HG03095 (cell line): ENCODE results near the gene BRIX1.
"Not testable (repeated sequence)": the region's sequence is repeated elsewhere in the genome, so short reads cannot be mapped to it uniquely, and the experiment has no call there.

Experiments
- ATAC-seq: cut with Tn5 transposase; IDR thresholded peaks from one replicate; pipeline ENCODE4 v1.9.1; 2021; ENCODE audit warnings: moderate library complexity; ENCODE audit not compliant: unreplicated experiment

Gene BRIX1

DNA sequence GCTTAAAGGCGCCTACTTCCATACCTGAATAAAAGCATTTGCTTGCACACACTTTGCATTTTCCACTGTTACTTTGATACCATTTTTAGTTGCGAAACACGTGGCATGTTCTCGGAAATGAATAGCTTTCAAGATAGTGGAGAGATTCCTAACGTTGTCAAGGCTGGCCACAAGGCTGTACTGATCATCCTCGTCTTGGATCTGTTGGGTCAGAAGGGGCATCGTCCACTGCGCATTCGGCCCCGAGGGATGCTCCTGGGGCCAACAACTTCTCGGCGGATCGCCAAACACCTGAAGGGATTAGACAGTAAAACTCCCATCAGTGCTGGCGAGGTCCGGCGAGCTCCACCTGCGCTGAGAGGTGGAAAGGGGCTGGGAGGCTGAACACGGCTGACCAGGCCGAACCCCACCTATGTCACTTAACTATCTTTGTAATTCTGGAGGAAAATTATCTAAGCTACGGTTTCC is 806 bp upstream of the BRIX1 start:
- peak; percentile 9 for ATAC-seq

- peak; percentile 11 for ATAC-seq
These were observed 313 bp downstream of the BRIX1 start for GRCh38 chr5:34915856-34916192.

DNA sequence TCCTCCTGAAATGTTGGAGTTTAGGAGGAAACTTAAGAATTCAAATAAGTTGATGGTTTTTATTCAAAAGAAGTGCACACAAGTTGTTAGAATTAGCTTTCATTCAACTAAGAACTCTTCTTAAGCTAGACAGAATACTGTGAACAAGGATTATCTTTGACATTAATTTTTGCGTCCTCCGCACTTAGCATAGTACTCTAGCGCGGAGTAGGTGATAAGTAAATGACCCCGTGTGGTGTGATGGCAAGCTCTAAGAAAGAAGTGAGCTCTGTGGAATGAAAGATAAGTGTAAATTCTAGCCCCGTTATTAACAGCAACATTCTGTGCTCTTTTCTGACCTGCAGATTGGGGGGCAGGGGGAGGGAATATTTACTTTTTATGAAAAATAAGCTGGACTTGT is 1.0 kb downstream of the BRIX1 start:
- ATAC-seq = no peak

DNA sequence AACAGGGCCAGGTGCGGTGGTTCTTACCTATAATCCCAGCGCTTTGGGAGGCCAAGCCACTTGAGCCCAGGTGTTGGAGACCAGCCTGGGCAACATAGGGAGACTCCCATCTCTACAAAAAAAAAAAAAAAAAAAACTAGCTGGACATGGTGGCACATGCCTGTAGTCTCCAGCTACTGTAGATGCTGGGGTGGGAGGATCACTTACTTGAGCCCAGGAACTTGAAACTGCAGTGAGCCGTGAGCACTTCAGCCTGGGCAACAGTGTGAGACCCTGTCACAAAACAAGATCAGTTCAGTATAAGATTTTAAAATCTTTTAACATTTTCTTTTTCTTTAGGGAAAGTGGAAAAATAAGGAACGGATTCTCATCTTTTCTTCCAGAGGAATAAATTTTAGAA is 2.5 kb downstream of the BRIX1 start:
- no peak for ATAC-seq

DNA sequence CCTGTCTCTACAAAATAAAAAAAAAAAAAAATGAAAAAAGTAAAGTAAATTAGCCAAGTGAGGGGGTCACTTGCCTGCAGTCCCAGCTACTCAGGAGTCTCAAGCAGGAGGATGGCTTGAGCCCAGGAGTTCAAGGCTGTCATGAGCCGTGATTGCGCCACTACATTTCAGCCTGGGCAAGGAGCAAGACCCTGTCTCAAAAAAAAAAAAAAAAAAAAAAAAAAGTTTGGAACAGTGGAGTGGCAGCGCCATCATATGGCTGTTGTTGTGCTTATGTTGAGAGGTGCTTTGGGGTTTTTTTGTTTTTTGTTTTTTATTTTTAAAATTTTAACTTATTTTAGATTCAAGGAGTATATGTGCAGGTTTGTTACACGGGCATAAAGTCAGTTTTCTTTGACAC is 3.6 kb downstream of the BRIX1 start:
- no peak for ATAC-seq

- ATAC-seq = not testable (repeated sequence)
These were observed 7.7 kb downstream of the BRIX1 start for GRCh38 chr5:34923256-34923655.

DNA sequence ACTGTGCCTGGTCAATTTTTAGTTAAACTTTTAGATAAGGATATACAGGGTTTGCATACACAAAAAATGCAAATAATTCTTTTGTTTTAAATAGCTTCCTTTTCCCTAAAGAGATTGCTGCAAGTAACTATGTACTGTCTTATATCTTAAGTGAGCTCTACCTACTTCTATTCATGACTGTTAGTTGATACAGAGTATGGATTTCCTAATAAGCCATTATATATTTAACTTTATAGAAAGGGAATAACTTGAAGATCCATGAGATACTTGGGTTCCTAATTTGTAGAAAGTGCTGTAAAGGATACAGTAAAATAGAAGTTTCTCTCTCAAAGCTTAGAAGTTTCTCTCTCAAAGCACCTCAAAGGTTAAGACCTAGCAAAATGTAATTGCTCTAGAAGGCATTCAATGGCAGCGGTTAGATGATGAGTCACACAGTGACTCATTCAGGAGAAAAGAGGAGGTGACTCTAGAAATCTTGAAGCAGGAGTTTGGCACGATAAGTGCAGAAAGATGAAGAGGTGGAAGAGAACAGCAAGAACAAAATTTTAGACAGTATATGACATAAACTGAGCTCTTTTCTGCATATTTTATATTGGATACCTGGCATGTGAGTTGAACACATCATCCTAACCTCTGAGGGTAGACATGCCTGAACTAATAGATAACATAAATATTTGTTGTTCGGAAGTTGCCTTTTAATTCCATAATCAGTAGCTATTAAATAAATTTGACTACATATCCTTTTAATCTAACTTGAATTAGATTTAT is 8.4 kb downstream of the BRIX1 start:
- ATAC-seq = peak; percentile 62

- no peak for ATAC-seq
These were observed 8.9 kb downstream of the BRIX1 start for GRCh38 chr5:34924462-34924765.

DNA sequence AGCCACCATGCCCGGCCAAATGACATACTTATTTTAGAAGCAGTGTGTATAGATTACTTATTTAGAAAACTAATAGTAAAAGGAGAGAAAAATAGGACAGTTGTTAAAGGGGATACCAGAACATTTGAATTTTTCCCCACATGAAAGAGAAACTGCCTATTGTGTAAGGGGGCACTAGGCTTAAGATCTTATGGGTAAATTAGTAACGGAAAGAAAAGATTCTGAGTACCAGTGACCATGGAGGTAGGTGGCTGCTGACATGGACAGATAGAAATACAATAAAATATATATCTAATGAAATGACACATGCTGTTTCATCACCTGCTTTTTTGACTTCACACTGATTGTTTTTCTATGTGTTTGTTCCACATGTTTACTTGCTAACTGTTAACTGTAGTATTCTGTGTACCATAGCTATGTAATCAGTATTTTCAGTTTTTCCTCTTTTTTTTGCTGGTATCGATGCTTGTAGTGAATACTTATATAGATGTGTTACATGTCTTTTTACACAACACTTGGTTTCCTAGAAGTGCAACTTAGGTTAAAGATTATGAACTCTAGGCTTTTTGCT is 10.9 kb downstream of the BRIX1 start:
- ATAC-seq = no peak

DNA sequence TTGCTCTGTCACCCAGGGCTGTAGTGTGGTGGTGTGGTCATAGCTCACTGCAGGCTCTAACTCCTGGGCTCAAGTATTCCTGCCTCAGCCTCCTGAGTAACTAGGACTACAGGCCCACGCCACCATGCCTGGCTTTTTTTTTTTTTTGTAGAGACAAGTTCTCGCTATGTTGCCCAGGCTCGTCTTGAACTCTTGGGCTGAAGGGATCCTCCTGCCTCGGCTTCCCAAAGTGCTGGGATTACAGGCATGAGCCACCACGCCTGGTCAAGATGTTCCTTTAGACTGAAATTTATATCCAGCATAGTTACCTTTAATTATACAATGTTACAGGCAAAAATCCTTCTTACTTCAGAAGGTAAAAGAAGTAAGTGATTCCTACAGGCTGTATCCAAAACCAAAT is 12.3 kb downstream of the BRIX1 start:
- no peak for ATAC-seq

DNA sequence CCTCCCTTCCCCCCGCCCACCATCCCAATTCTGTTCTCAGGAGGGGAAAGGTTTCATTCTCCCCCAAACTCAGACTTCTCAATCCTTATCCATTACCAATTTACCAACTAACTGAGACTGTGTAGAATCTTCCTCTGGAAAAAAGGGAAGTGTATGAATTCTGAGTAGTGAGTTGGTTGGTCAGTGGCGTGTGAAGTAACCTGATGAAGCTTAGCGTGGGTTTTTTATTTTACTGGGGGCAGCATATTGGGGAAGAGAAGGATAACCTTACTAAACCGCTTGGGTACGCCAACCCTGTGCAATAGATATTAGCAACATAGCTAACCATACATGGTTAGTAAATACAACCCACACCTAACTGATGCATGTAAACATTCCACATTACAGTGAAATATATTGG is 12.8 kb downstream of the BRIX1 start:
- ATAC-seq = no peak

GRCh38 chr5:34929134-34929719 is 13.7 kb downstream of the BRIX1 start, which contains the start of gene DNAJC21:
Gene DNAJC21, plus strand, starts transcription at chr5:34929559. Its CDS starts 261 bp downstream, at chr5:34929820.
- ATAC-seq = peak; percentile 84

- peak; percentile 67 for ATAC-seq
These were observed 14.4 kb downstream of the BRIX1 start for GRCh38 chr5:34929720-34930461.

DNA sequence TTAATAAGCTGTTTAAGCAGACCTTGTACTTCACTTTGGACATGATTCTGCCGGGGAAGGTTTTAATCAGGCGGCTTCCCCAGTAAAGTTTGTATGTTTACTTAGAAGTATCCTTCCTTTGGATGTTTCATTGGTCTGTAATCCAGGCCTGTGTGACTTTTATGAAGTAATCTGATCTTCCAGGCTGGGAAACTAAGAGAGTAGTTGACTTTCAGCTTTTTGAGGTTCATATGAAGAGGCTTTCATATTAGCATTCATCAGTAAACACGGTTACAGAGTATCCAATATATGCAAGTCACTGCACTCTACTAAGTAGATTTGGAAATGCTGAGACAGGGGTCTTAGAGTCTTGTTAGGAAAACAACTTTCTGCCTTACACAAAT is 14.9 kb downstream of the BRIX1 start:
- no peak for ATAC-seq

- ATAC-seq = no peak
These were observed 15.4 kb downstream of the BRIX1 start for GRCh38 chr5:34930870-34931269.

DNA sequence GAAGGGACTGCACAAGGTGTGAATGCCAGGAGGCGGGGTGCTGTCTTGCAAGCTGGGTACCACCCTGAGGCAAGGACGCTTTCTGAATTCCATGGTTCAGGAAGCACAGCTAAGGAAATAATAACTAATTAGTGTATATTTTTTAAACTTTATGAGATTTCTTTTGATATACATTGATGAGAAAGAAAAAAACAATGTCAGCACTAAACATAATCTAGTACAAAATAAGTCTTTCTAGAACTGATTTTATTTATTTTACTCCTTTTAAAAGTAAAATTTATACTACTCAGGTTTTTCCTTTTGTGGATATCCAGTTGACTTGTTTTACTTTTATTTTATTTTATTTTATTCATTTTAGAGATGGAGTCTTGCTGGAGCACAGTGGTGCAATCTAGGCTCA is 17.4 kb downstream of the BRIX1 start:
- no peak for ATAC-seq

GRCh38 chr5:34941936-34942335 is 26.4 kb downstream of the BRIX1 start:
- ATAC-seq = no peak

- ATAC-seq = no peak
These were observed 28.5 kb downstream of the BRIX1 start for GRCh38 chr5:34944044-34944443.

DNA sequence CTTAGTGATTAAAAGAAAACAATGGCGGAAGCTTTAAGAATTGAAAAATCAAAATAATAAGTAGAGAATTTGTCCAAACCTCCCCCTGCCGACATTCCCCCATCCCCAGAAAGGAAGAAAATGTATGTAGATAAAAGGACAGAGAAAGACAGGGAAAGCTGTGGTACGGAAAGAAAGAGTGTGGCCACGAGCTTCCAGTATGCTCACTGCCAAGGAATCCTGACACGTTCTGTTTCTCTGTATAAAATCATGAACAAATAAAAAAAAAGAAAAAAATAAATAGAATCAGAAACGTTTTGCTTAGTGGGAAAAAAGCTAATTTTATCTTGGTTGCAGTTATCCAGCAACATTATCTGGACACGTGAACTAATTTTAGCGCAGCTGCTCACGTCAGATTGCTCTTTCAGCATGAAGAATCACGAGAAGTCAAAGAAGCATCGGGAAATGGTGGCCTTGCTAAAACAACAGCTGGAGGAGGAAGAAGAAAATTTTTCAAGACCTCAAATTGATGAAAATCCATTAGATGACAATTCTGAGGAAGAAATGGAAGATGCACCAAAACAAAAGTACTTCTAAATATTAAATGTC is 29.0 kb downstream of the BRIX1 start:
- no peak for ATAC-seq

- ATAC-seq = no peak
These were observed 41.8 kb downstream of the BRIX1 start for GRCh38 chr5:34957321-34957720.

DNA sequence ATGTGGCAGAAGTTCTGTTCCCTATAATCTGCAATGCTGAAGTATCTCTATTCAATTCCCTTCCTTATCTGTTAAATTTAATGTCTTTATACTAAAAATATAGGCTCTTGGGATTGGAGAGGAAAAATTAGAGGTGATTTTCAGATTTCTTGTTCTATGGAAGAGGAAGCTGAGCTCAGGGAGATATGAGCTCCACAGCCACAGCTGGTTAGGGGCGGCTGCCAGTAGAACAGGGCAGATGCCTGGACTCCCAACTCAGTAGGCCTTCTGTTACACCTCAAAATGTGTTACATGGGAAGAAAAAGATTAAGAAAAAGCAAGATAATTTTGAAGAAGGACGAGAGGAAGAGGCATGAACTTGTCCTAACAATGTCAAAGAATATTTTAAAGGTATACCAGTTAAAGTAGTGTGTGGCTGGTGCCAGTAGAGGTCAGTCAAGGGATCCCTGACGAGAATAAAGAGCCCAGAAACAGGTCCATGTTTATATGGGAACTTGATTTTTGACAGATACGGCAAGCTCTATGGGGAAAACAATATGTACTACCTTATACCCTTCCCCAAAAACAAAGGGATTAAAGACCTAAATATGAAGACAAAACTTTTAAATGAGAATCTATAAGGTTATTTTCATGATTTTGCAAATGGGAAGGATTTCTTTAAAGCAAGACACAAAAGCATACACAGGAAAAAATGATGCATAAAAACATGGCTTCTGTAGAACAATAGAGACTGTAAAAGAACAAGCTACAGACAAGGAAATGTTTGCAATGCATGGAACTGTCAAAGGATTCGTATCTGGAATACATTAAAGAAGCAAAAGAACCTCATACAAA is 42.6 kb downstream of the BRIX1 start:
- ATAC-seq = no peak
